SHP77 (cell line): ENCODE data around the gene MLLT6.

ENCODE experiments used
- DNase-seq, 2 experiments: peaks; one replicate each; lab custom pipeline; 2025; lab: John Stamatoyannopoulos, UW

Gene MLLT6

GRCh38 chr17:38742411-38743308 lies 37.6 kb downstream of the MLLT6 start:
- peak in 1 of 2 experiments; percentile 39 for DNase-seq

- DNase-seq, result peak; percentile 24 to 32
These were observed 38.6 kb downstream of the MLLT6 start for GRCh38 chr17:38743556-38744171.

GRCh38 chr17:38745545-38745944 lies 40.5 kb downstream of the MLLT6 start:
- peak; percentile 45 to 68 for DNase-seq

- no peak for DNase-seq
These were observed 41.2 kb downstream of the MLLT6 start for GRCh38 chr17:38746004-38746848.

GRCh38 chr17:38746849-38747462 lies 41.9 kb downstream of the MLLT6 start:
- DNase-seq, result no peak

- DNase-seq, result no peak
These were observed 42.5 kb downstream of the MLLT6 start for GRCh38 chr17:38747463-38748148.

- DNase-seq, result peak; percentile 85 to 92
These were observed 43.2 kb downstream of the MLLT6 start, which contains the start of gene PCGF2 for GRCh38 chr17:38748149-38748891. Gene PCGF2, minus strand, starts transcription at chr17:38748336. Its CDS starts 7,934 bp downstream, at chr17:38740402.

GRCh38 chr17:38748892-38749222 lies 43.8 kb downstream of the MLLT6 start:
- DNase-seq, result no peak

- DNase-seq, result peak; percentile 78 to 83
These were observed 44.4 kb downstream of the MLLT6 start for GRCh38 chr17:38749223-38750043.

- no peak for DNase-seq
These were observed 44.9 kb downstream of the MLLT6 start for GRCh38 chr17:38750044-38750311.

- peak in 1 of 2 experiments; percentile 30 for DNase-seq
These were observed 45.4 kb downstream of the MLLT6 start for GRCh38 chr17:38750312-38751121.

- peak; percentile 35 to 47 for DNase-seq
These were observed 46.2 kb downstream of the MLLT6 start for GRCh38 chr17:38751144-38751807.

- DNase-seq, result peak; percentile 64 to 73
These were observed 46.8 kb downstream of the MLLT6 start for GRCh38 chr17:38751808-38752307.

GRCh38 chr17:38752308-38753070 lies 47.4 kb downstream of the MLLT6 start, which contains the start of gene PSMB3:
Gene PSMB3, plus strand, starts transcription at chr17:38752741. Its CDS starts 86 bp downstream, at chr17:38752827.
- peak; percentile 99 for DNase-seq

GRCh38 chr17:38753071-38753506 lies 48.0 kb downstream of the MLLT6 start:
- DNase-seq, result no peak

GRCh38 chr17:38761612-38762011 lies 56.5 kb downstream of the MLLT6 start:
- peak; percentile 22 to 29 for DNase-seq

GRCh38 chr17:38762231-38762630 lies 57.2 kb downstream of the MLLT6 start:
- DNase-seq, result no peak
